Progenitor cell of endocrine pancreas (in vitro differentiated cells): ENCODE results near the gene SAFB. TPM values are rescaled to one million over a fixed set of nuclear protein-coding genes. Genes with fewer than 3 reads are reported as not detected.

Experiments used
- DNase-seq: peaks from one replicate; pipeline ENCODE4 v3.0.0; 2021; ENCODE audit warnings: low spot score; ENCODE audit not compliant: unreplicated experiment
- H3K27ac Mint-ChIP-seq: 2 replicates; pipeline ENCODE4 v1.8.0; 2021; ENCODE audit warnings: mild to moderate bottlenecking, moderate library complexity, mixed read lengths
- H3K27me3 Mint-ChIP-seq: 2 replicates; pipeline ENCODE4 v1.8.0; 2021; ENCODE audit warnings: mixed read lengths
- H3K36me3 Mint-ChIP-seq: 2 replicates; pipeline ENCODE4 v1.8.0; 2022; ENCODE audit warnings: mixed read lengths; ENCODE audit not compliant: insufficient read depth
- H3K4me1 Mint-ChIP-seq: 2 replicates; pipeline ENCODE4 v1.8.0; 2021; ENCODE audit warnings: low read depth, mixed read lengths
- H3K4me3 Mint-ChIP-seq: 2 replicates; pipeline ENCODE4 v1.8.0; 2021; ENCODE audit warnings: low read depth, mild to moderate bottlenecking, moderate library complexity, mixed read lengths
- H3K9me3 Mint-ChIP-seq: 2 replicates; pipeline ENCODE4 v1.8.0; 2021; ENCODE audit warnings: low read depth, mixed read lengths
- CTCF ChIP-seq: fragments of 200-600 bp; sonication (generic); IDR thresholded peaks from one replicate; pipeline ENCODE4 v1.5.0; 2021; ENCODE audit warnings: antibody characterized with exemption, mild to moderate bottlenecking; ENCODE audit not compliant: unreplicated experiment
- total RNA-seq: library from RNA; stranded (reverse); gene quantifications from 2 replicates; pipeline ENCODE4 v1.2.1, GENCODE V29; 2021

The SAFB gene
- total RNA-seq, 1 donor from 2014 or later = 169 TPM

- no peak for TF ChIP-seq CTCF
- Mint-ChIP-seq H3K4me1 (no peaks in the 10 kb centered on the region), H3K27ac (no peak overlapping the region), H3K36me3 (peaks cover 40% of the 10 kb centered on the region), H3K4me3 (no peak overlapping the region), H3K27me3 (no peaks in the 10 kb centered on the region), H3K9me3 (no peaks in the 10 kb centered on the region)
- DNase-seq = no peak
These were observed 29.4 kb downstream of the SAFB start for GRCh38 chr19:5652261-5652660.

- DNase-seq = no peak
- H3K36me3 Mint-ChIP-seq = peaks cover 36% of the 10 kb centered on the region
- no peak for TF ChIP-seq CTCF
- H3K4me3 Mint-ChIP-seq = no peak overlapping the region
- H3K27me3 Mint-ChIP-seq = no peaks in the 10 kb centered on the region
- peak overlapping the region; percentile 81 for H3K27ac Mint-ChIP-seq
- H3K4me1 Mint-ChIP-seq = no peaks in the 10 kb centered on the region
- no peaks in the 10 kb centered on the region for H3K9me3 Mint-ChIP-seq
These were observed 32.0 kb downstream of the SAFB start for GRCh38 chr19:5654931-5655330.

- H3K36me3 Mint-ChIP-seq = peaks cover 34% of the 10 kb centered on the region
- no peak for DNase-seq
- no peak overlapping the region for H3K4me3 Mint-ChIP-seq
- no peaks in the 10 kb centered on the region for H3K9me3 Mint-ChIP-seq
- no peaks in the 10 kb centered on the region for H3K27me3 Mint-ChIP-seq
- H3K4me1 Mint-ChIP-seq = no peaks in the 10 kb centered on the region
- TF ChIP-seq CTCF = no peak
- no peak overlapping the region for H3K27ac Mint-ChIP-seq
These were observed 32.5 kb downstream of the SAFB start for GRCh38 chr19:5655412-5655811.

GRCh38 chr19:5661483-5661882, 38.6 kb downstream of the SAFB start:
- Mint-ChIP-seq H3K4me1 (no peaks in the 10 kb centered on the region), H3K27ac (peak overlapping the region; percentile 77), H3K4me3 (no peak overlapping the region), H3K27me3 (no peaks in the 10 kb centered on the region), H3K36me3 (peaks cover 30% of the 10 kb centered on the region), H3K9me3 (no peaks in the 10 kb centered on the region)
- DNase-seq = no peak
- no peak for TF ChIP-seq CTCF

- no peak for DNase-seq
- Mint-ChIP-seq H3K27me3 (no peaks in the 10 kb centered on the region), H3K36me3 (peaks cover 30% of the 10 kb centered on the region), H3K27ac (no peak overlapping the region), H3K4me1 (no peaks in the 10 kb centered on the region), H3K4me3 (no peak overlapping the region), H3K9me3 (no peaks in the 10 kb centered on the region)
- TF ChIP-seq CTCF = no peak
These were observed 41.0 kb downstream of the SAFB start for GRCh38 chr19:5663904-5664303.
